GM18858 (cell line): ENCODE data around the gene MLYCD.

Experiments used
- ATAC-seq: cut with Tn5 transposase; IDR thresholded peaks from one replicate; pipeline ENCODE4 v1.9.1; 2021; ENCODE audit not compliant: unreplicated experiment

Gene MLYCD

DNA sequence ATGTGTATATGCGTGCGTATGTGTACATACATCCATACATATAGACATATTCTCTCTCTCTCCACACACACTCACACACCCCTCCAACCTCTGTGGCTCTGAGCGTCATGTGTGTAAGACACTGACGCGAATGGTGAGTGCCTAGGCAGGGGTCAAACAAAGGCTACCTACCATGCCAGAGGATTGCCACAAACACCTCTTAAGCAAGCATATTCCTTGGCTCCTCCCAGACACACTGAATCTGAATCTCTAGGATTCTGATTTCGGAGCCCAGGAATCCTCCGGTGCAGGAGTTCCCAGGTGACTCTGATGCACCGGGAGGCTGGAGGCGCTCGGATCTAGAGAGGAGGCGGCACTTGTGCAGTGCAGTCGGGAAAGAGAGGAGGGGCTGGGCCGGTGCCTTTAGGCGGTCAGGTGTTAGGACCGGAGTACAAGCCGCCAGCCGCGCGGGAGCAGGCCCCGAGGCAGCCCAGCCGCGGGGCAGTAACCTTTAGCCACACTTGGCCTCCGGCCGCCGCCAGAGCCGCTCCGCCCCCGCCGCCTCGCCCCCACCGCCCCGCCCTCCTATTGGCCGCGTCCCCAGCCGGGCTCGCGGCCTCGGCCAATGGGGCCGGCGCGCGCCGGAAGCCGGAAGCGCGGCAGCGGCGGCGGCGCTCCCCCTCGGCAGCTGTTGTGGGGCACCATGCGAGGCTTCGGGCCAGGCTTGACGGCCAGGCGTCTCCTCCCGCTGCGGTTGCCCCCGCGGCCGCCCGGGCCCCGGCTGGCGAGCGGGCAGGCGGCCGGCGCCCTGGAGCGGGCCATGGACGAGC is at the start of gene MLYCD:
Gene MLYCD, plus strand, starts transcription at position 653 of the 809 bp plus-strand sequence. Its CDS starts 30 bp downstream, at position 683.
- peak; percentile 79 for ATAC-seq

DNA sequence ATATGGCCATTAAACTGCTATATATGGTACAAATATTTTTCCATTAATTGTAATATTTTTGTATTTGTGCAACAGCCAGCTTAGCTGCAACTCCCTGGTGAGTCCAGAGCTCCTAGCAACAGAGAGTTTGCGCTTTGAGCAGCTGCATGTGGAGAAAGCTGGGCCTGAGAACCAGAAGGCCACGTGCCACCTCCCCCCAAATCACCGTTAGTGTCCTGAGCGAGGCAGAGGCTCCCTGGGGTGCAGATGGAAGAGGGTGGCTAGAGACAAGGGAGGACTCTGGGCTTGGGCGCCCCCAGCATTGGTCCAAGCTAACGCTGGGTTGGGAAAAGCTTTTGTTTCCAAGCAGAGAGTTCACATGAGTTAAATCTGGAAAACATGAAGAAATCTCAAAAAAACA is 49.5 kb upstream of the MLYCD start:
- no peak for ATAC-seq

DNA sequence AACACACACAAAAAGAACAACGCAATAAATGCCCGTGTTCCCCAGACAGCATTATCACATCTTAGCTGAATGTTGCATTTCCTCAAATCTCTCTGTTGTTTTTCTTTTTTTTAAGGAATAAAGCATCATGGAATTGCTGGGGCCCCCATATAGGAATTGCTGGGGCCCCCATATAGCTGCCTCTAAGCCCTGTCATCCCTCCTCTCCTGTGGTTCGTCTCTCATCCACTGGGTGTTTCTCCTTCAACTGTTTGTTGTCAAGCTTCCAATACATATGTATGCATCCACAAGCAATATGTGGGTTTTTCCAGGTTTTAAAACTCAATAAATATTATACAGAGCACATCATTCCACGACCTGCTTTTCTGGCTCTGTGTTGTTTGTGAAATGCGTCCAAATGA is 48.0 kb upstream of the MLYCD start:
- ATAC-seq = no peak

DNA sequence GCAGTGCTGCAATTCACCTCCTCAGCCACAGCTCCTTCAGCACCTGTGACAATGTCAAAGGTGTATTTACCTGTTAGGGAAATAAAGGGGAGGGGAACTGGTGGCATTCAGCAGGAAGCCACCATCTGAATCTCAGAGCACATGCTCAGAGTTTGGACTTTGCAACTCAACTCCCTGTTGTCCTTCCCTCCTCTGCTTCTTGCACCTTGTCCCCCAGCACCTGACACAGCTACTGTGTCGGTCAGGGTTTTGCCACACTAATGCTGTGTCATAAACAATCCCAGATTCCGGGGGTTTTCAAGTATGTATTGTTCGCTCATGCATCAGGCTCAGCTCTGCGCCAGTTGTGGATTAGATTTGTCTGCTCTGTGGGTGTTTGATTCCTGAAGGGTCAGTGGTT is 47.4 kb upstream of the MLYCD start:
- no peak for ATAC-seq

DNA sequence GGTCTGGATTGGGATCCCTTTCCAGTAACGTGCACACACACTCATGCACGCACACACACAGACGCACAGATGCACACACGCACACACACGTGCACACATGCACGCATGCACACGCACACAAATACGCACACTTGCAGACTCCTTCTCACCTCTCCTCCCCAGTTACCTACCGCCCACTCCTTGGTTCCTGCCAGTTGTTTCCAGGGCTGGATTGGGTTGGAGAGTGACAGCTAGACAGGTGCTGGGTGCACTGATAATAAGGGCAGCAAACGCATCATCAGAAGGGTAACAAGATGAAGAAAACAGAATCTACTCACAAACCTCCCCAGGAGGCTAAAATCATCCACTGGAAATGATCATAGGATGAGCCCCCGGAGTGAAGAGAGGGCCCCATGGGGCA is 46.1 kb upstream of the MLYCD start:
- no peak for ATAC-seq

DNA sequence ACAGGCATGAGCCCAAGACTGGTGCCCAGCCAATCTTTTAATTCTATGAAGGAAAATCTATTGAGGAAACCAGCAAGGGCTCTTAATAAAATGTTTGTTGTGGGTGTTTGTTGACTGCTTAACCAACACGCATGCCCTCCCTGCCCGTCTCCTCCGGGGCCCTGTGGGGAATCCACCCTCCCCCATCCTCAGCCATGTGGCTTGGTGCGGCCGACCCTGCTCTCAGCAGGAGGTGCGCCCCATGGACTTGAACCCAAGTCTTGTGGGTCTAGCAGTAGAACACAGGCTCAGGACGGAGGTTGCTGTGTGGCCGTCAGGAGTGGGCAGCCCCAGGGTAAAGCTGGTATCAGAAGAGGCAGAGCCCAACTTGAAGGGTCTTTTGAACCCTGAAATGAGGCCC is 45.1 kb upstream of the MLYCD start:
- no peak for ATAC-seq

DNA sequence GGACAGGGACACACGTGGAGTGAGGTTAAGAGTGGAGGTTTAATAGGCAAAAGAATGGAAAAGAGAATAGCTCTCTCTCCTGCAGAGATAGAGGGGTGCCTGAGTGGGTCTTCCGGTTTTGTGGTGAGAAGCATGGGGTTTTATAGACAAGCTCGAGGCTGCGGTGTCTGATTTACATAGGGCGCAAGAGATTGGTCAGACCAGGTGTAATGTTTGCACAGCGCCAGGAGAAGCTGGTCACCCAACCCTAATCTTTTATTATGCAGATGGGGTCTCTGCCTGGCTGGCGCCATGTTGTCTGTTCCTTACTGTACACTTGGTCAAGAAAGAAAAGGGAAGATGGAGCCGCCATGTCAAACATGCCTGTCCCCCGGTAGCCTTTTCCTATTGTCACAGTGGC is 44.5 kb upstream of the MLYCD start:
- no peak for ATAC-seq

DNA sequence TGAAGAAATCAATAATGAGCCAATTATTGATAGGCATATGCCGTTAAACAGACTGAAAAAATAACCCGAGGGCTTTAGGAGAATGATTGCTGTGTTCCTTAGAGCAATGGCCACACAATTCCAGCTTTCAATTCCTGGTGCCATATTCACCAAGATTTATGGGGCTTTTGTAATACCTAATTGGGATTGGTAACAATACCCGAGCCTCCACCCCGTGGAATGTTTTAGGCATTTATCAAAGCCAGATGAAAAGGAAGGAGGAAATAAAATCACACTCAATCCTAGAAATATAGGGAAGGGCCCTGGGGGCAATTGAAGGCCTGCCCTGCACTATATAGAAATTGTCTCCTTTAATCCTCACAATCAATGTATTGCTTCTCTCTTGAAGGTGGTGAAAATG is 42.1 kb upstream of the MLYCD start:
- ATAC-seq = no peak

DNA sequence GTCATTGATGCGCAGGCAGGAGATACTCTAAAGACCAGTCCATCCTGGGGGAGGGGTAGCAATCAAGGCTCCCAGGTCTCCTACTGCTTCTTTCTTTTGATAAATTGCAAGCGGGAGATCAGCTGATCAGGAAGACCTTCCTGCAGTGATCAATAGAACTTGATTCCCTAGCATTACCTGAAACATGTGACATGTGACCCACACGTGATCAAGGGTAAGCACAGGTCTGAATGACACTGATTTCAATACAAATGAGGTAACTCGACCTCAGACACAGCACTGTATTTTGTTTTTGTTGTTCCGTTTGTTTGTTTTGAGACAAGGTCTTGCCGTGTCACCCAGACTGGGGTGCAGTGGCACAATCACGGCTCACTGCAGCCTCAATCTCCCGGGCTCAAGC is 39.6 kb upstream of the MLYCD start:
- no peak for ATAC-seq

DNA sequence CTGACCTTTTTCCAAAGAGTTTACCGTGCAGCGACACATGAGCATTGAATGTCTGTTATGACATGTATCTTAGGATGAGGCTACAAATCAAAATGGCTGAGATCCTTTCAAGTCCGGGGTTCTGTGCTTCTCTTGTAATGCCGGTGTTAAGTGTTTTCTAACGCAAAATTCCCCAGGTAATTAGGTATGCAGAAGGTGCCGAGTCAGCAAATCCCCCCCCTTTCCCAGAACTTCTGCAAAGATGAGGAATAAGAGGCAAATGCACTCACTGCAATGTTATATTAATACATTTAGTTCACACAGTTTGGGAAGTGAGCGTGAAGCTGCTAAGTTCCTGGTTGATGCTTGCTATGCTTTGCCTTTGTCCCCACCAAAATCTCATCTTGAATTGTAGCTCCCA is 36.3 kb upstream of the MLYCD start:
- ATAC-seq = no peak

DNA sequence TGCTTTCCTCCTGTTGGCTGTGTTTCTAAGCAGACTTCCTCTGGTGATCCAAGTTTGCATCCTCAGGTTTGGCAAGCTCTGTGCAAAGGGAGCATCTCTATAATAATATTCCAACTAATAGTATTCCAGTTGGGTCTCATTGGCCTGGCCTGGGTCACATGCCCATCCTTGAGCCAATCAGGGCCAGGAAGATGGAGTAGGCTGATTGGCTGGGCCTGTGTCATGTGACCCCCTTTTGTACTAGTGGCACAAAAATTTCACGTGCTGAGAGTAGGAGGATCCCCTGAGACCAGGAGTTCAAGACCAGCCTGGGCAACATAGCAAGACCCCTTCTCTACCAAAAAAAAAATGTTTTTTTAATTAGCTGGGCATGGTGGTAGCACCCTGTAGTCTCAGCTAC is 35.2 kb upstream of the MLYCD start:
- no peak for ATAC-seq

DNA sequence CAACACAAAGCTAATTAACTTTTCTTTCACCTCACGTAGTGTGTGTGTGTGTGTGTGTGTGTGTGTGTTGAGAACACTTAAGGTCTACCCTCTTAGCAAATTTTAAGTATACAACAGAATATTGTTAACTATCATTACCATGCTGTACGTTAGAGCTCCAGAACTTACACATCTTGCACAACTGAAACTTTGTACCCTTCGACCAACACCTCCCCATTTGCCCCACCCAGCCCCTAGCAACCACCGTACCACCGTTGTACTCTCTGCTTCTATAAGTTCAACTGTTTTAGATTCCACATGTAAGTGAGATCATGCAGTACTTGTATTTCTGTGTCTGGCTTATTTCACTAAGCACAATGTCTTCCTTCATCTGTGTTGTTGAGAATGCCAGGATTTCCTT is 28.1 kb upstream of the MLYCD start:
- no peak for ATAC-seq

DNA sequence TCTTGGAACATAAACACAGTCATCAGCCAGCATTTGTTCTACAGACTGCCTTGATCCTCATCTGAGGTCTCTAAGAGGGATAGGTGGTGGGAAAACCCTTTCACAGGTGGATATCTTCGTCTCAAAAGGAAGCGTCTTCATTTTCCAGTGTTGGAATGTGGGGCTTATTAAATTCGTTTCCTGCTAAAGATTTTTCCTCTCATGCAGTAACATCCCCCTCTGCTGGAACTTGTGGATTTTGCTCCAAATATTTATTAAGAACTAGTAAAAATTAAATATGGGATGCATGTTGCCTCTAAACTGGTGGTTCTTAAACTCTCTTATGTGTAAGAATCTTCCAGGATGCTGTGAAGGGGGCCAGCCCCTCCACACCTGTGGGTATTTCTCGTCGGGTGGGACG is 20.1 kb upstream of the MLYCD start:
- ATAC-seq = no peak

DNA sequence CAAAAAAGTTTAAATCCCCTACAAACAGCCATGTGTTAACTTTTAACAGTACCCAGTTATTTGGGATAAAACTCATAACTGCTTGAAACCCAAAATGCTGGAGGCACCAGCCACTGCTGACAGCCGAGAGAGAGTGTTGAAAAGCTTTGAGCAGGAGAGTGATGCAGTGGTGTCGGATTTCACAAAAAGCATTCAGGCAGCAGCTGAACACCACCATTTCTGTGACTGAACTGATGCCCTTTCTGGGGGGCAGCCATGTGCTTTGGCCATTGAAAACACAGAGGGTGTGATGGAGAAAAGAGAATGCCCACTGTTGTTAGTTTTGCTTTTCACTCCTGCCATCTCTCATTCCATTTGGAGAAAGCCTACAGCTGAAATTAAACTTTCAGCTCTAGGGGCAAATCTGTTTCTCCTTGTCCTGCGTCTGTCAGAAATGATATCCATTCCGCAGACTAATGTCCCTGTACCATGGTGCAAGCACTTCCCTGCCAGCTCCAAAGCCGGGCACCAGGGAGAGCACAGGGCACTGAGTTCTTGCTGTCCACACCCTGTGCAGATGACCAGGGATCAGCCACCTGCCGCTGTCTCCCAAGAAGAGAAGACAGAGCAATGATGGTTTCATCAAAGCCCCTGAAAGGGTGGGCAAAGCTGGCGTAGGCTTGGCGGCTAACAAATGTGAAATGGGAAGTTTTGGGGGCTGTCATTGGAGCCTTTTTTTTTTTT is 16.6 kb upstream of the MLYCD start:
- no peak for ATAC-seq

DNA sequence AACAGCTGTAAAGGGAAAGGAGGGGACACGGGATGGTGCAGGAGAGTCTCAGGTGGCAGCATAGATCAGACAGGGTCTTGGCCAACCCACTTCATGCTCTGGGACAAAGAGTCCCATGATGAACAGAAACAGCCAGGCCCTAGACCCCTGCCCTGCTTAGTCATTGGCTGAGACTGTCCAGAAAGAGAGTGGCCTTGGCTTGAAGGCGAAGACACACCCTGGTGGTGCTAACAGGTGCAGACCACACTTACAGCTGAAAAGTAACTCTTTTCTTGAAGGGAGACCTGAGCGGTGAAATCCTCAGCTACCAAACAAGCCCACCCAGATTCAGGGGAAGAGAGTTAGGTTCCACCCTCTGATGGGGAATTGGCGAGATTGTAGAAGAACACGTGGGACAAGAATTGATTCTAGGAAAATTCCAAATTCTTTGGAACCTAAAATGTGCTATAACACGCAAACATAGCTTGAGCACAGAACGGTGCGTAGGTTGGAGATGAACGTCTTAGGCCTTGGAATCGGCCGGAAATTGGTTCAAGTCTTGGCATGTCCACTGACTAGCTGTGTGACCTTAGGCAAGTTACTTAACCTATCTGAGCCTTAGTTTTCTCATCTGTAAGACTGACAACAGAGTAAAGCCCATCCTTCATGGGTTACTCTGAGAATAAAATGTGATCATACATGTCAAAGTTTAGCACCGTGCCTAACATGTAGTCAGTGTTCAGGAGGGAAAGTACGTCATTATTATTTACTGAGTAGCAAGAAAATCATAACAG is 12.5 kb upstream of the MLYCD start:
- no peak for ATAC-seq

DNA sequence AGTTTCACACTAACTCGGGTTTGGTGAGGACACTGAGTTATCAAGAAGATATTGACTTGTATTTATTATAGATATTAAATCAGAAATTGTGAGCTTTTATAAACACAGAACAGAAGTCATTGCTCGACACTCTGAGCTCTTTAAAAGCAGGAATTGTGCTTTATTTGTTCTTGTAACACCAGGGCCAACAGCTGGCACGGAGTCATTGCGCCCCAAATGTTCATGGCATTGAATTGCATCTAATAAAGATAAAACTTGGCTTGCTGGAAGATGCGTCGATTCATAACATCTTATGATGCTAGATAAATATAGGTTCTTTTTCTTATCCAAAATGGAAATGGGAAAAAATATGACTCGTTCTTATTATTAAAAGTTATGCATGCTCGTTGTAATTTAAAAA is 11.8 kb upstream of the MLYCD start:
- ATAC-seq = no peak

DNA sequence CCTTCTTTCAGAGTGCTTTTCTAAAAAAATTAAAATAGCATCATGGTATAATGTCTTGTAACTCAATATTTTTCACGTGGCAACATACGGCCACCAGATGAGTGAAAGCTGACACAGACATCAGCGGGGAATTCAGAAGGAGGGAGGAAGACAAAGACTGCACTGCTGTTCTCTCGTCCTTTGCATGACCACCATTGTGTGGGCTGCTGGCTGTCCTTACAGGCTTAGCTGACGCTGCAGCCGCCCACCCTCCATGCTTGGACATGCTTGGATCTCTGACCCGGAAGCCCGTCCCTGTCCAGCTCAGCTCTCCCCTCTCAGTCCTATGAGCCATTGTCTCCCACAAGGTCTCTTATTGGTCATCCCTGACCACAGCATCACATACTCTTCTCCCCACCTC is 11.4 kb upstream of the MLYCD start:
- no peak for ATAC-seq

DNA sequence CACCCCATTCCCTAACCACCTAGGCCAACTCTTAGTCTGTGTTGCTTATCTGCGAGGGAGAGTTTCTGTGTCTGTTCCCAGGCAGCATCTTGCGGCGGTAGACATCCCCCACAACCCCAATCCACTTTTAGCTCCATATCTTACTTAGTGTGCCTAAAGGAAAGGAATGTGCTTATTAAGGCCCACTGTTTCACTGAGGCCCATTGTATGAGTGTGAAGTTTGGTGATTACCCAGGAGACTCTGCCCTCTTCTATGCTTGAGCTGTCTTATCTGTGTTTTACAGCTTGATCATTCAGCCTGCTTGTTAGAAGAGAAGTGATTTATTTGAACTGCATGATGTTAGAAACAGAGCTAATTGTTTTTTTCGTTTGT is 10.3 kb upstream of the MLYCD start:
- ATAC-seq = no peak

DNA sequence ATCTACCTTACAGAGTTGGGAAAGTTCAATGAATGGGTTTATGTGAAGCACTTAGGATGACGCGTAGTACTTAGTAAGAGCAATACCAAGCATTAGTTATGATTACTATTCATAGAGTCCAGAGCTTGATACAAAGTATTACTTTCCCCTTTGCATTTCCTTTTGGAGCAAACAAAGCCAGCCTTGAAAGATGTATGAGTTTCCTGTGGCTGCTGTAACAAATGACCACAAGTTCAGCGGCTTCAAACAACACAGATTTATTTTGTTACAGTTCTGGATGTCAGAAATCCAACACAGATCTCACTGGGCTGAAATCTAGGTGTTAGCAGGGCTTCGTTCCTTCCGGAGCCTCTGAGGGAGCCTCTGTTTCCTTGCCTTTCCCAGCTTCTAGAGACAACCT is 8.6 kb upstream of the MLYCD start:
- no peak for ATAC-seq

DNA sequence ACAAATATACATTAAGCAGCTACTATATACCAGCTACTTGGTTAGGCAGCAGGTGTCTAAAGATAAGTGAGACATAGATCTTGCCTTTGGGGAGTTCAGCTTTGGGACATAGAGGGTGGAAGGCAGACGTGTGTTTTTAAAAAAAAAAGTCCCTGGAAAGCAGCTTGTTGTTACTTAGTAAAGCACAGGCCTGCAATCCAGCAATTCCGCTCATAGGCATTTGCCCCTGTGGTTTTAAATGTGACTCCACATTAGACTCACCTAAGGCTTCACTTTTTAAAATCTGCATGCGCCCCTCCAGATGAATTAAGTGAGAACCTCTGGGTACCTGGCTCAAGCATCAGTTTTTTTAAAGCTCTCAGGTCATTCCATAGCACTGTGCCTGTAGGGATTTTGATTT is 7.2 kb upstream of the MLYCD start:
- no peak for ATAC-seq

DNA sequence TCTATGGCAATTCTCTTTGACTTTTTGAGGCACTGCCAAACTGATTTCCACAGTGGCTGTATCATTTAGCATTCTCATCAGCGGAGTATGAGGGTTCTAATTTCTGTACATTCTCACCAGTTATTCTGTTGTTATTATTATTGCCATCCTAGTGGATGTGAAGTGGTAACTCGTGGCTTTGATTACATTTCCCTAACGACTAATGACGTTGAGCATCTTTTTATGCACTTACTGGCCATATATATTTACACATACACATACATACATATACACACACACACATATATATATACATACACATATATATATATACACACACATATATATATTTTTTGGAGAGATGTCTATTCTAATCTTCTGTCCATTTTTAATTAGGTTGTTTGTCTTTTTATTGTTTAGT is 3.7 kb upstream of the MLYCD start:
- no peak for ATAC-seq

DNA sequence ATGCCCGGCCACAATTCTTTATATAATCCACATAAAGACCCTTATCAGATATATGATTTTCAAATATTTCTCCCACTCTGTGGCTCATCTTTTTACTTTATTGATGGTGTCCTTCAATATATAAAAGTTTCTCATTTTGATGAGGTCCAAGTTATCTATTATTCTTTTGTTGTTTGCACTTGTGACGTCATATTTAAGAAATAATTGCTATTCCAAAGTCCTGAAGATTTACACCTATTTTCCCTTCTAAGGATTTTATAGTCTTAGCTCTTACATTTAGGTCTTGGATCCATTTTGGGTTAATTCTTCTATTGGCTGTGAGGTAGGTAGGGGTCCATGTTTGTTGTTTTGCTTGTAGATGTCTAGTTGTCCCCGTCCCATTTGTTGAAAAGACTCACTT is 3.0 kb upstream of the MLYCD start:
- ATAC-seq = no peak
